Embryonic facial prominence (tissue), 1 donor: ENCODE results near the gene PRKN.

Source experiments
- DNase-seq: peaks from one replicate; pipeline ENCODE4 v3.0.0-alpha.2; 2016; ENCODE audit errors: extremely low spot score

PRKN gene

GRCh38 chr6:161671117-161671516 lies 1056.4 kb downstream of the PRKN start:
- no peak for DNase-seq

GRCh38 chr6:161668665-161669064 lies 1058.9 kb downstream of the PRKN start:
- DNase-seq, result no peak

- DNase-seq, result no peak
These were observed 1059.6 kb downstream of the PRKN start for GRCh38 chr6:161667957-161668356.

GRCh38 chr6:161663682-161664081 lies 1063.9 kb downstream of the PRKN start:
- no peak for DNase-seq

GRCh38 chr6:161660666-161661571 lies 1066.6 kb downstream of the PRKN start:
- DNase-seq, result no peak

- DNase-seq, result no peak
These were observed 1069.4 kb downstream of the PRKN start for GRCh38 chr6:161658211-161658610.

GRCh38 chr6:161654209-161654608 lies 1073.4 kb downstream of the PRKN start:
- DNase-seq, result no peak

GRCh38 chr6:161651949-161652348 lies 1075.6 kb downstream of the PRKN start:
- DNase-seq, result no peak

GRCh38 chr6:161649841-161650240 lies 1077.7 kb downstream of the PRKN start:
- DNase-seq, result no peak

GRCh38 chr6:161649068-161649467 lies 1078.5 kb downstream of the PRKN start:
- DNase-seq, result no peak

GRCh38 chr6:161647234-161647633 lies 1080.3 kb downstream of the PRKN start:
- no peak for DNase-seq

GRCh38 chr6:161644521-161644920 lies 1083.0 kb downstream of the PRKN start:
- DNase-seq, result no peak

- DNase-seq, result no peak
These were observed 1086.4 kb downstream of the PRKN start for GRCh38 chr6:161641175-161641574.

- DNase-seq, result no peak
These were observed 1087.8 kb downstream of the PRKN start for GRCh38 chr6:161639772-161640171.

- no peak for DNase-seq
These were observed 1089.9 kb downstream of the PRKN start for GRCh38 chr6:161637658-161638057.

GRCh38 chr6:161636882-161637430 lies 1090.6 kb downstream of the PRKN start:
- DNase-seq, result no peak

GRCh38 chr6:161635975-161636374 lies 1091.6 kb downstream of the PRKN start:
- no peak for DNase-seq

GRCh38 chr6:161634916-161635315 lies 1092.7 kb downstream of the PRKN start:
- DNase-seq, result no peak

- peak; percentile 71 for DNase-seq
These were observed 1095.8 kb downstream of the PRKN start for GRCh38 chr6:161631676-161632194.

- DNase-seq, result no peak
These were observed 1096.9 kb downstream of the PRKN start for GRCh38 chr6:161630674-161631073.

GRCh38 chr6:161626132-161626676 lies 1101.4 kb downstream of the PRKN start:
- no peak for DNase-seq

- no peak for DNase-seq
These were observed 1103.5 kb downstream of the PRKN start for GRCh38 chr6:161624111-161624510.

GRCh38 chr6:161622779-161623178 lies 1104.8 kb downstream of the PRKN start:
- DNase-seq, result no peak
